ENCODE results near the gene APLP1.
"Not testable (repeated sequence)": the region's sequence is repeated elsewhere in the genome, so short reads cannot be mapped to it uniquely, and the experiment has no call there.

APLP1 gene

DNA sequence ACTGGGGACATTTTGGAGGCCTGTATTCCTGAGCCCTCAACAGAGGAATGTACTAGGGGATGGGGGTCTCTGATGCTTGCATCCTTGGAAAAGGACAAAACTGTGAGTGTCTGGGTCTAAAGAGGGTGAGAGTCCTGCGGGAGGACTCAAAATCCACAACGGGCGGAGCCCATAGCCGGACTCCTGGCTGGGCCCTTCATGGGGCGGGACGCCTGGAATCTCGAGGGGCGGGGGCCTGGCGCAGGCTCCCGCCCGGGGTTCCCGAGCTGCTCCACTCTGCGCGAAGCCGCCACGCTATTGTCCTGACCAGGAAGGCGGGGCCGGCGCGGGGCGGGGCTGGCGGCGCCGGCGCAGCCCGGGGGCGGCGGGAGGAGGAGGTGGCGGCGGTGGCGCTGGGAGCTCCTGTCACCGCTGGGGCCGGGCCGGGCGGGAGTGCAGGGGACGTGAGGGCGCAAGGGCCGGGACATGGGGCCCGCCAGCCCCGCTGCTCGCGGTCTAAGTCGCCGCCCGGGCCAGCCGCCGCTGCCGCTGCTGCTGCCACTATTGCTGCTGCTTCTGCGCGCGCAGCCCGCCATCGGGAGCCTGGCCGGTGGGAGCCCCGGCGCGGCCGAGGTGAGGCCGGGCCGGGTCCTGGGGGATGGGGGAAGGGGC, at the start of gene APLP1:
TSS of gene APLP1 (plus strand) at position 403 of the 651 bp plus-strand sequence. CDS start at position 466, 63 bp downstream.
- peak in 1 of 2 donors; percentile 57 for DNase-seq (ENCODE audit: low read depth in 2 of 2)

DNA sequence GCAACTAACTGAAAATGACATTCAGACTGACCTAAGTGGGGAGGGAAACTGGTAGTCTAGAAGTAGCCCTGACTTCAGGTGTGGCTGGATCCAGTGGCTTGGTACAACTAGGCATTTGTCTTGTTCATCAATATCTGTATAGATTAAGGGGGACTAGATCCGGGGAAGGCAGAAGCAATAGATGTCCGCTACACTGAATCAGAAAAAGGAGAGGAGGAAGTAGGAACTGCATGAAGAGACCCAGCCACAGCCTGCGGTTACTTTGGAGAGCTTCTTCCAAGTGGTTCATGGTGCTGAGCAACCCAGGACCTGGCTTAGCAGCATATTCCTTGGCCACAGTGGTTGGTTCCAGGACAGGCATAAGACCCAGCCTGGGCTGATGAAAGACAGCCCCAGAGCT, 45.8 kb upstream of the APLP1 start:
- no peak for DNase-seq (ENCODE audit: low read depth in 2 of 2)

DNA sequence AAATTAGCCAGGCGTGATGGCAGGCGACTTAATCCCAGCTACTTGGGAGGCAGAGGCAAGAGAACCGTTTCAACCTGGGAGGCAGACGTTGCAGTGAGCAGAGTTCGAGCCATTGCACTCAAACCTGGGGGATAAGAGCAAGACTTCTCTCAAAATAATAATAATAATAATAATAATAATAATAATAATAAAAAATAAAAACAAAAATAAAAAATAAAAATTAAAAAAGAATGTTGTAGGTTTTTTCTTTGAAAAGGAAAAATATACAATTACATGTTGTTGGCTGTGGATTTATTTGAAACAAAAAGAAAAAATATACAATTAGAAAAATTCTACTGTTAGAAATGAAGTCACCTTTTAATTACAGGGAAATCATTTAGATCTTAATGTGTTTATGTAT, 44.2 kb upstream of the APLP1 start:
- DNase-seq (ENCODE audit: low read depth in 2 of 2): no peak

DNA sequence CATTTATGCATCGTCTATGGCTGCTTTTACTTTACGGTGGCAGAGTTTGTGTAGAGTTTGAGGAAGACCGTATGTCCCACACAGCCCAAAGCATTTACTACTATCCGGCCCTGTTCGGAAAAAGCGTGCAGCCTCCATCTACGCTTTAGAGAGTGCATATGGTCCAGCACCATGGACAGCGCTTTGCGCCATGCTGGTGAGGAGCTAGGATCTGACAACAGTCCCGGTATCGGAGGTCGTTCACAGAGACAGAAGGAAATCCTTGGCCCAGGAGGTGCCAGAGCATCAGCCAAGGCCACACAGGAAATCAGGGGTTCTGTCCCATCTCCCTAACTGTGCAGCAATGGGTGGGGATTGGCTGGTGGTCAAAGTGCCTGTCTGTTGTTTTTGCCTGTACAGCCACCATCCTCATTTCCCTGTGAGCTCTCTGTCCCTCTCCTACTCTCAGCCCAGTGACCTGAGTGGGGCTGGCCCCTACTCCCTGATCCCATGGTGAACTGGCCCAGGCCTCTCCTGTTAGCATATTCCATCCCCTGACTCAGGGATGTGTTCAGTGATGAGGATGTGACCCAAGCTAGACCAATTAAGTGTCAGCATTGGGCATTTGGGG, 39.6 kb upstream of the APLP1 start:
- peak in 1 of 2 donors; percentile 19 for DNase-seq (ENCODE audit: low read depth in 2 of 2)

DNA sequence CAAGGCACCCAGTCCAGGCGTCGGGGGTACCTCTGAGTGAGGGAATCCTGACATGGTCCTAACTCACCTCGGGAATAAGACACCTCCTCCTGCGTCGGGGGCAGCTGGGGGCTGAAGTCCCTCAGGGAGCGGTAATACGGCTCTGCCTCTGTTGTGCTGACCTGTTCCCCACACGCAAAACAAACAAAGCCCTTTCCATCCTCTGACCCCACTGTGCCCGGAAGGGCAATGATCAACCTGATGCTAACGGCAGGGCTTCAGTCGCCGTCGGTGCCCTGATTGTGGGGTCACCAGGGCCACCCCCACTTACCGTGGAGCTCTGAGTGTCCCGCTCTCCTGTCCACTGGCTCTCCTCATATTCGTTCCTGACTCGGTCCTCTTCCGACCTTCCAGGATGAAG, 37.4 kb upstream of the APLP1 start:
- no peak for DNase-seq (ENCODE audit: low read depth in 2 of 2)

DNA sequence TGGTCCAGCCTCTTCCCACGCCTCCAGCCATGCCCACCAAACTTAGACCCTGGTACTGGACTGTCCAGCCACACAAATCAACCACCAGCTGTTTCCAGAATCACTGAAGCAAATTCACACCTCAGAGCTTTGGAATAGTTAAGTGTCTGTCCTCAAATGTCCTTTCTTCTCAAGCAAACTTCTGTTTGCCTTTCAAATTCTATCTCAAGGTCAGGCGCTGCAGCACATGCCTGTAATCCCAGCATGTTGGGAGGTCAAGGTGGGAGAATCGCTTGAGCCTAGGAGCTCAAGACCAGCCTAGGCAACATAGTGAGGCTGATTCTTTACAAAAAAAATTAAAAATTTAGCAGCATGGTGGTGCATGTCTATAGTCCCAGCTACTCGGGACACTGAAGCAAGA, 36.3 kb upstream of the APLP1 start:
- no peak for DNase-seq (ENCODE audit: low read depth in 2 of 2)

GRCh38 chr19:35833972-35834371, 34.4 kb upstream of the APLP1 start:
- no peak for DNase-seq (ENCODE audit: low read depth in 2 of 2)

DNA sequence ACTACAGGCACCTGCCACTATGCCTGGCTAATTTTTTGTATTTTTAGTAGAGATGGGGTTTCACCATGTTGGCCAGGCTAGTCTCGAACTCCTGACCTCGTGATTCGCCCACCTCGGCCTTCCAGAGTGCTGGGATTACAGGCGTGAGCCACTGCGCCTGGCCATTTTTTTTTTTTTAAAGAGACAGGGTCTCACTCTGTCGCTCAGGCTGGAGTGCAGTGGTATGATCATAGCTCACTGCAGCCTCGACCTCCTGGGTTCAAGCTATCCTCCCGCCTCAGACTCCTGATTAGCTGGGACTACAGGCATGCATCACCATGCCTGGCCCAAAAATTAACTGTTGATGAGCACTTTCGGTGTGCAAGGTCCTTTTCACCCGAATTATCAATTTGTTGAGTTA, 32.3 kb upstream of the APLP1 start:
- DNase-seq (ENCODE audit: low read depth in 2 of 2): not testable (repeated sequence)

GRCh38 chr19:35841961-35842595, 26.3 kb upstream of the APLP1 start:
- no peak for DNase-seq (ENCODE audit: low read depth in 2 of 2)

DNA sequence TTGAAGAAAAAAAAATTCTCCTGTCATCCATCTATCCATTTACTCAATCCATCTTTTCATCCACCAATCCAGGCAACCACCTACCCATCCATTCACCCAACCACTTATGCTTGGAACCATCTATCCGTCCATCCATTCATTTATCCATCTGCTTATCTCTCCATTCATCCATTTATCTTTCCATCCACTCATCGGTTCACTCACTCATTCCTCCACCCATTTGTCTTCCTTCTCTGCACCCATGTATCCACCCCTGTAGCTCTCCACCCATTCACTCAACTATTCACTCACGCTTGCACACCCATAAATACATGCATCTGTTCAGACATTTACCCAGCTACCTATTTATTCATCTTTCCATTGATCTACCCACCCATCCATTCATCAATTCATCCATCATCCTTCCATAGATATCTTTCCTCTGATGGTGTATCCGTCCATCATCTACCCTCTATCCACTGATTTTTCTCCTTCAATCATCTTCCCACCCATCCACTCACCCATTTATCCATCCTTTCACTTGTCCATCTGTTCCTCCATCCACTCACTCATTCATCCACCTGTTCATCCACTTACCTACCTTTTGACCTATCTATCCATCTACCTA, 25.6 kb upstream of the APLP1 start:
- DNase-seq (ENCODE audit: low read depth in 2 of 2): no peak

GRCh38 chr19:35843676-35844481, 24.5 kb upstream of the APLP1 start:
- DNase-seq (ENCODE audit: low read depth in 2 of 2): no peak

- no peak for DNase-seq (ENCODE audit: low read depth in 2 of 2)
Observed at GRCh38 chr19:35844482-35845214, 23.7 kb upstream of the APLP1 start.

- no peak for DNase-seq (ENCODE audit: low read depth in 2 of 2)
Observed at GRCh38 chr19:35845215-35846037, 22.9 kb upstream of the APLP1 start.

- DNase-seq (ENCODE audit: low read depth in 2 of 2): no peak
Observed at GRCh38 chr19:35846038-35846668, 22.2 kb upstream of the APLP1 start.

DNA sequence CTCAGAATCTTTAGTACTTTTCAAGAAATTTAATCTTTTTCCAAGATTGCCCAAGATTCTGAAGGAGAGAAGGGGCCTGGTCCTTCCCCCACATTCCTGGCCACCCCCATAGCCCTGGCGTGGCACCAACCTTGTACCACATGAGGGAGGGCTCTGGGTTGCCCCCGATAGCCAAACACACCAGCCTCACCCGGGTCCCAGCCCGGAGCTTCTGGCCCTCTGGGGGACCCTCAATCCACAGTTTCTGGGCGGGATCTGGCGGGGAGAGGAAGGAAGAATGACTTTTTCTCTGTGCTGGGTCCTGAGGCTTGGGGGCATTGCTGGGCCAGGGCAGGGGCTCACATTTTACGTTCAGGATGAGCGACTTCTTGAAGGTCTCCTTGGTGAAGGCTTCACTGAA, 20.5 kb upstream of the APLP1 start:
- DNase-seq (ENCODE audit: low read depth in 2 of 2): no peak

GRCh38 chr19:35848486-35848885, 19.9 kb upstream of the APLP1 start:
- no peak for DNase-seq (ENCODE audit: low read depth in 2 of 2)

DNA sequence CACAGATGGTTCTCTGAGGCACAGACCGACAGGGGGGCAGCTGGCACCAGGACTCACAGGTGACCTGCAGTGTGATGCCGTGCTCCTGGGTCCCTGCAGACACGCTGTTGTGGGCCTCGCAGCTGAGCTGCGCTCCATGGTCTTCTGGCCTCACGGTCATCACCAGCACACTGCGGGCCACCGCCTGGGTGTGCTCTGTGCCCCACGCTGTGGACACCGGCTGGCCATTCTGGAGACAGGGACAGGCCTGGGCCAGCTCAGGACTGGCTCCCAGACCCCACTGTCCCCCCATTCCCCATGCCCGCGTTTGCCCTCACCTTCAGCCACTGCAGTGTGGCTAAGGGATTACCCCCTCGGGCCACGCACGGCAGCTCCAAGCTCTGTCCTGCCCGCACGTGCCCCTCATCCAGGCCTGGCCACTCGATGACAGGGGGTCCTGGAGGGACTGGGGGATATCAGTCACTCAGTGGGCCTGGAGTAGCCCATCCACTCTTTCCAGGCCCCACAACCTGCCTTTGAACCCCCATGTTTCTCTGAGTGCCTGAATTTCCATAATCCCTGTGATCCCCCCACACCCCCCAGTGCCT, 19.4 kb upstream of the APLP1 start:
- no peak for DNase-seq (ENCODE audit: low read depth in 2 of 2)

DNA sequence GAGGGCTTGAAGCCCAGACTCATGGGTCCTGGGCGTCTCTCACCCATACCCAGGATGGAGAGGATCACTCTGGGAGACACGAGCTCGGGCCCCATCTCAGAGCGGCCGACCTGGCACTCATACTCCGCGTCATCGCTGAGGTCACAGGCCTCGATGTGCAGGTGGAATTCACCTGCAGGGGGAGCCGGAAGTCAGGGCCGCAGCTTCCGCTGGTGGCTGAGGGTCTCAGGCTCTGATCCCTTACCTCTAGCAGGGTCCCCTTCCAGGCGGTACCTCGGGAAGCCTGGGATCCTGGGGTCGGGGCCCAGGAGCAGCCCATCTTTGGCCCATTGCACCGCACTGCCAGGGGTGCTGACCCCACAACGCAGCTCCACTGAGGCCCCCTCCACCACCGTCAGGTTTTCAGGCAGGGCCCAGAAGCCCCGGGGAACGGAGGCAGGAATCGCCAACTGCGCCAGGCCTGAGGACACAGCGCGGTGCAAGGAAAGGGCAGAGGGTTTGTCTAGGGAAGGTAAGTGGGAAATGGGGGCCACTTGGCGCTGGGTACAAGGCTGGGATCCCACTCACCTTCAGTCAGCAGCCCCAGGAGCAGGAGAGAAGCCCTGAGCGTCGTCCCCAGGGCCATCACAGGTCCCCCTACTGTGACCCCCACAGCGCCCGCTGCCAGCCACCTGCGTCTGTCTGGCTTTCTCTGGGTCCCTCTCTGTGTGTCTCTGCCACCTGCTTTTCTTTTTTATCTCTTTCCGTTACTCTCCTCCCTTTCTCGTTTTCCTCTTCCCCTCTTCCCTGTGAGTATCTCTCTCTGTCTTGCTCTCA, 17.0 kb upstream of the APLP1 start:
- DNase-seq (ENCODE audit: low read depth in 2 of 2): no peak

Measured in stimulated activated CD4-positive, alpha-beta T cell treated with anti-CD3 and anti-CD28 coated beads, Interleukin-1b, Interleukin-23, amount 100 ng/mL, for 1 hour (primary cell).